GM18870 (cell line): ENCODE measurements around the gene PRAC2.
"Not testable (repeated sequence)": the region's sequence is repeated elsewhere in the genome, so short reads cannot be mapped to it uniquely, and the experiment has no call there.

Experiments used
- ATAC-seq: cut with Tn5 transposase; IDR thresholded peaks from one replicate; pipeline ENCODE4 v1.9.1; 2021; ENCODE audit warnings: moderate library complexity; ENCODE audit not compliant: unreplicated experiment

The PRAC2 gene

GRCh38 chr17:48722915-48723422 lies at the start of gene PRAC2:
Gene PRAC2, plus strand, starts transcription at chr17:48723185. Its CDS starts 1,226 bp downstream, at chr17:48724411.
- ATAC-seq: no peak

GRCh38 chr17:48676963-48677558 lies 45.9 kb upstream of the PRAC2 start:
- ATAC-seq: no peak

GRCh38 chr17:48678141-48678971 lies 44.6 kb upstream of the PRAC2 start:
- ATAC-seq: no peak

- no peak for ATAC-seq
Measured at GRCh38 chr17:48679385-48680096, 43.4 kb upstream of the PRAC2 start.

GRCh38 chr17:48681609-48682008 lies 41.4 kb upstream of the PRAC2 start:
- no peak for ATAC-seq

GRCh38 chr17:48690655-48691054 lies 32.3 kb upstream of the PRAC2 start:
- ATAC-seq: no peak

GRCh38 chr17:48692049-48692448 lies 30.9 kb upstream of the PRAC2 start:
- ATAC-seq: no peak

- no peak for ATAC-seq
Measured at GRCh38 chr17:48693178-48693577, 29.8 kb upstream of the PRAC2 start.

GRCh38 chr17:48701864-48702532 lies 21.0 kb upstream of the PRAC2 start:
- ATAC-seq: no peak

- no peak for ATAC-seq
Measured at GRCh38 chr17:48704361-48705248, 18.4 kb upstream of the PRAC2 start.

GRCh38 chr17:48711128-48711527 lies 11.9 kb upstream of the PRAC2 start:
- no peak for ATAC-seq

- no peak for ATAC-seq
Measured at GRCh38 chr17:48715496-48716399, 7.2 kb upstream of the PRAC2 start.

GRCh38 chr17:48716549-48716948 lies 6.4 kb upstream of the PRAC2 start:
- not testable (repeated sequence) for ATAC-seq

- no peak for ATAC-seq
Measured at GRCh38 chr17:48717367-48718226, 5.4 kb upstream of the PRAC2 start.

GRCh38 chr17:48718227-48718760 lies 4.7 kb upstream of the PRAC2 start:
- no peak for ATAC-seq

GRCh38 chr17:48718761-48719641 lies 4.0 kb upstream of the PRAC2 start:
- no peak for ATAC-seq
